Keratinocyte (primary cell): ENCODE data around the gene SLC25A11. TPM values are rescaled to one million over a fixed set of nuclear protein-coding genes. Genes with fewer than 3 reads are reported as not detected.

Experiments used
- DNase-seq: peaks from one replicate; pipeline ENCODE4 v3.0.0-alpha.2; 2011; ENCODE audit warnings: low read depth, missing footprints, low spot score
- FAIRE-seq: peaks from 2 replicates; lab custom pipeline; 2011; peaks lifted over from hg19 to GRCh38; lab: Jason Lieb, UNC
- H2AFZ ChIP-seq: 2 replicates; pipeline ENCODE4 v1.6.0; 2012; ENCODE audit warnings: low read length, control low read depth, inconsistent platforms; ENCODE audit not compliant: control insufficient read depth
- H3K27ac ChIP-seq: 2 replicates; pipeline ENCODE4 v1.5.1; 2011; ENCODE audit warnings: low read length; ENCODE audit not compliant: control insufficient read depth, insufficient read depth
- H3K27me3 ChIP-seq: 3 replicates; pipeline ENCODE4 v1.6.0; 2011; ENCODE audit warnings: low read length; ENCODE audit not compliant: control insufficient read depth, insufficient read depth; ENCODE audit errors: extremely low read depth
- H3K36me3 ChIP-seq, 2 experiments: 2 replicates in 1 of 2; 3 replicates in 1 of 2; pipeline ENCODE4 v1.5.1; 2011; ENCODE audit warnings: low read length in 2 of 2, mild to moderate bottlenecking in 1 of 2; ENCODE audit not compliant: control insufficient read depth in 2 of 2, insufficient read depth in 2 of 2; ENCODE audit errors: extremely low read depth in 1 of 2
- H3K4me1 ChIP-seq: 3 replicates; pipeline ENCODE4 v1.5.1; 2011; ENCODE audit warnings: low read length; ENCODE audit not compliant: control insufficient read depth, insufficient read depth; ENCODE audit errors: extremely low read depth
- H3K4me2 ChIP-seq: 3 replicates; pipeline ENCODE4 v1.6.0; 2011; ENCODE audit warnings: low read depth, low read length; ENCODE audit not compliant: control insufficient read depth, insufficient read depth; ENCODE audit errors: extremely low read depth
- H3K4me3 ChIP-seq, 3 experiments: fragments of 200-600 bp in 1 of 3; sonication (generic) in 1 of 3; 2 replicates in 2 of 3; 3 replicates in 1 of 3; pipeline ENCODE4 v1.5.1; 2011 to 2016; ENCODE audit warnings: low read length in 3 of 3, mild to moderate bottlenecking in 3 of 3, control low read depth in 2 of 3, inconsistent platforms in 1 of 3, low read depth in 1 of 3, mixed read lengths in 1 of 3, mixed run types in 1 of 3, moderate library complexity in 1 of 3; ENCODE audit not compliant: control insufficient read depth in 2 of 3, insufficient read depth in 2 of 3; ENCODE audit errors: extremely low read depth in 1 of 3
- H3K79me2 ChIP-seq: 2 replicates; pipeline ENCODE4 v1.6.0; 2012; ENCODE audit warnings: low read length; ENCODE audit not compliant: control insufficient read depth, insufficient read depth
- H3K9ac ChIP-seq: 3 replicates; pipeline ENCODE4 v1.6.0; 2011; ENCODE audit warnings: low read length; ENCODE audit not compliant: control insufficient read depth, insufficient read depth; ENCODE audit errors: extremely low read depth
- H3K9me1 ChIP-seq: 3 replicates; pipeline ENCODE4 v1.6.0; 2011; ENCODE audit warnings: low read length; ENCODE audit not compliant: control insufficient read depth, insufficient read depth; ENCODE audit errors: extremely low read depth
- H3K9me3 ChIP-seq: 2 replicates; pipeline ENCODE4 v1.5.1; 2012; ENCODE audit warnings: low read depth, low read length; ENCODE audit not compliant: control insufficient read depth
- H4K20me1 ChIP-seq: 3 replicates; pipeline ENCODE4 v1.6.0; 2011; ENCODE audit warnings: low read length; ENCODE audit not compliant: control insufficient read depth, insufficient read depth; ENCODE audit errors: extremely low read depth
- EZH2 ChIP-seq: IDR thresholded peaks from one replicate; pipeline ENCODE4 v1.6.1; 2012; ENCODE audit warnings: inconsistent platforms, mild to moderate bottlenecking, low read length, moderate library complexity
- dilution Hi-C: fragments of 300-500 bp; cut with MboI; formaldehyde crosslinking; loops from one replicate; pipeline ENCODE4 v1.7.0; 2020; ENCODE audit warnings: low sequenced_read_pairs; ENCODE audit not compliant: extremely low pct_ligation_motif_present
- polyA plus RNA-seq, 5 experiments: library from polyadenylated mRNA; depleted of rRNA in 3 of 5; stranded (reverse) in 3 of 5; stranded (forward) in 1 of 5; unstranded in 1 of 5; fragments of >200 nt; gene quantifications; 1 replicate in 1 of 5; 2 replicates in 3 of 5; 3 replicates in 1 of 5; pipeline versions ENCODE4 v1.2.1 to v1.2.3, GENCODE V29; 2011 to 2012; ENCODE audit warnings: missing spikeins in 2 of 5, low read depth in 1 of 5, low replicate concordance in 1 of 5
- TF ChIP-seq, protein P1 (sequence below), 3 experiments: IDR thresholded peaks in 1 of 3; conservative IDR thresholded peaks in 1 of 3; optimal IDR thresholded peaks in 1 of 3; 2 replicates in 2 of 3; 3 replicates in 1 of 3; pipeline versions ENCODE3 to v1.5.1; 2011; ENCODE audit warnings: low read length in 3 of 3, mild to moderate bottlenecking in 3 of 3, moderate library complexity in 2 of 3, control low read depth in 1 of 3, inconsistent platforms in 1 of 3; ENCODE audit not compliant: insufficient read depth in 2 of 3; ENCODE audit errors: extremely low read depth in 1 of 3

SLC25A11 gene
- polyA plus RNA-seq, 1 donor (not counting 4 experiments of a cell fraction or from before 2014, with no cell fraction given), result 33.8 TPM

DNA sequence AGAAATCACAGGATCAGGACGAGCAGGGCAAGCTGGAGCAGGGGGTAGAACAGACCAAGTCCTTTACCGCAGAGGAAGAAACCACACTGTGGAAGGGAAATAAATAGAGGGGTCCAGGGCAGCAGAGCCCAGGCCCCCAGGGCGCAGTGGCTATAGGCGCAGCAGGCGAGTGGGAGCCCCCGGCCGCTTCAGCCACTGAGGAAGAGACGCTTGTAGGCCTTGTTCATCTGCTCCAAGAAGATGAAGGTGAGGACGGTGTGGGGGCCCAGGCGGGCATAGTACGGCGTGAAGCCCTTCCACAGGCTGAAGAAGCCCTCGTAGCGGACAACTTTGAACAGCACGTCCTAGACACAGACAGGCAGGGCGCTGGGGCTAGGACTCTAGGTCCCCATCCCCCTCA lies 2.3 kb downstream of the SLC25A11 start:
- Histone ChIP-seq H3K27me3 (no peaks in the 10 kb centered on the region), H3K9me3 (no peaks in the 10 kb centered on the region), H4K20me1 (no peaks in the 10 kb centered on the region), H3K4me3 (no peak overlapping the region), H2AFZ (no peak overlapping the region), H3K9ac (no peak overlapping the region), H3K36me3 (peaks cover 12 to 21% of the 10 kb centered on the region in 2 experiments), H3K79me2 (peaks cover 40% of the 10 kb centered on the region), H3K4me2 (no peak overlapping the region), H3K9me1 (no peaks in the 10 kb centered on the region), H3K4me1 (peaks cover 23% of the 10 kb centered on the region), H3K27ac (no peak overlapping the region)
- FAIRE-seq (no peak), DNase-seq (no peak)
- dilution Hi-C loops, result no loop called here
- TF ChIP-seq, protein P1, sequence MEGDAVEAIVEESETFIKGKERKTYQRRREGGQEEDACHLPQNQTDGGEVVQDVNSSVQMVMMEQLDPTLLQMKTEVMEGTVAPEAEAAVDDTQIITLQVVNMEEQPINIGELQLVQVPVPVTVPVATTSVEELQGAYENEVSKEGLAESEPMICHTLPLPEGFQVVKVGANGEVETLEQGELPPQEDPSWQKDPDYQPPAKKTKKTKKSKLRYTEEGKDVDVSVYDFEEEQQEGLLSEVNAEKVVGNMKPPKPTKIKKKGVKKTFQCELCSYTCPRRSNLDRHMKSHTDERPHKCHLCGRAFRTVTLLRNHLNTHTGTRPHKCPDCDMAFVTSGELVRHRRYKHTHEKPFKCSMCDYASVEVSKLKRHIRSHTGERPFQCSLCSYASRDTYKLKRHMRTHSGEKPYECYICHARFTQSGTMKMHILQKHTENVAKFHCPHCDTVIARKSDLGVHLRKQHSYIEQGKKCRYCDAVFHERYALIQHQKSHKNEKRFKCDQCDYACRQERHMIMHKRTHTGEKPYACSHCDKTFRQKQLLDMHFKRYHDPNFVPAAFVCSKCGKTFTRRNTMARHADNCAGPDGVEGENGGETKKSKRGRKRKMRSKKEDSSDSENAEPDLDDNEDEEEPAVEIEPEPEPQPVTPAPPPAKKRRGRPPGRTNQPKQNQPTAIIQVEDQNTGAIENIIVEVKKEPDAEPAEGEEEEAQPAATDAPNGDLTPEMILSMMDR (optimal IDR thresholded peaks at IDR 0.05 in 1 of 3, IDR thresholded peaks at IDR 0.05 in 1 of 3, conservative IDR thresholded peaks at IDR 0.05 in 1 of 3; ENCODE audit: extremely low read depth in 1 of 3, insufficient read depth in 2 of 3, low read length in 3 of 3), result no peak
- TF ChIP-seq EZH2, result no peak

DNA sequence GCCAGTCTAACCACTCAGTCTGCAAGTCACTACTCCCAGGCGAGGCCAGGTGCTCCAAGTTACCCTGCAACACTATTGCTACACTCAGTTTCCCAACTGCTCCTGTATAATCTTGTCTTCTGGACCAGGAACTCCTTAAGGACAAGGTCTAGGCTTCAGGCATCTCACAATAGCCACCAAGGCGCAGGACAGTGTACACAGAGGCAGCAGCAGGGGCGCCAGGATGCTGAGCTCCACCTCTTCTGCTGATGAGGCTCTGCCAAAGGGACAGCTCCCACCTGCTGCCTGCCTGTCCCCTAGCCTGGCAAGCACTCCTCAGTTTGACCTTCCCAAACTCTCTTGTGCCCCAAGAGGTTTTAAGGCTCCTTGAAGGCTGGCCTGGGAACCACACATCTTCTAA lies 3.4 kb downstream of the SLC25A11 start:
- DNase-seq (no peak), FAIRE-seq (no peak)
- Histone ChIP-seq H3K9ac (no peak overlapping the region), H3K36me3 (peaks cover 10 to 19% of the 10 kb centered on the region in 2 experiments), H3K4me1 (peaks cover 16% of the 10 kb centered on the region), H2AFZ (no peak overlapping the region), H3K9me1 (no peaks in the 10 kb centered on the region), H3K4me2 (no peak overlapping the region), H3K27ac (no peak overlapping the region), H4K20me1 (no peaks in the 10 kb centered on the region), H3K4me3 (no peak overlapping the region), H3K27me3 (no peaks in the 10 kb centered on the region), H3K9me3 (no peaks in the 10 kb centered on the region), H3K79me2 (peaks cover 28% of the 10 kb centered on the region)
- TF ChIP-seq EZH2, result no peak
- TF ChIP-seq, protein P1 (optimal IDR thresholded peaks at IDR 0.05 in 1 of 3, IDR thresholded peaks at IDR 0.05 in 1 of 3, conservative IDR thresholded peaks at IDR 0.05 in 1 of 3; ENCODE audit: extremely low read depth in 1 of 3, insufficient read depth in 2 of 3, low read length in 3 of 3), result no peak
- dilution Hi-C loops, result no loop called here
